GM19467 (cell line): ENCODE measurements around the gene ANGPTL8.
A peak's percentile ranks its signal among the peaks of the same experiment; 100 is the strongest.

Experiments
- ATAC-seq: cut with Tn5 transposase; IDR thresholded peaks from one replicate; pipeline ENCODE4 v1.9.1; 2021; ENCODE audit warnings: mild to moderate bottlenecking, moderate library complexity; ENCODE audit not compliant: unreplicated experiment

Gene ANGPTL8, protein sequence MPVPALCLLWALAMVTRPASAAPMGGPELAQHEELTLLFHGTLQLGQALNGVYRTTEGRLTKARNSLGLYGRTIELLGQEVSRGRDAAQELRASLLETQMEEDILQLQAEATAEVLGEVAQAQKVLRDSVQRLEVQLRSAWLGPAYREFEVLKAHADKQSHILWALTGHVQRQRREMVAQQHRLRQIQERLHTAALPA

GRCh38 chr19:11239377-11240000, at the start of gene ANGPTL8:
ANGPTL8 (plus strand) TSS chr19:11239619; CDS start chr19:11239638, 19 bp downstream.
- ATAC-seq: no peak

GRCh38 chr19:11190501-11190900, 48.9 kb upstream of the ANGPTL8 start:
- no peak for ATAC-seq

- no peak for ATAC-seq
Observed at GRCh38 chr19:11191273-11191755, 48.1 kb upstream of the ANGPTL8 start.

DNA sequence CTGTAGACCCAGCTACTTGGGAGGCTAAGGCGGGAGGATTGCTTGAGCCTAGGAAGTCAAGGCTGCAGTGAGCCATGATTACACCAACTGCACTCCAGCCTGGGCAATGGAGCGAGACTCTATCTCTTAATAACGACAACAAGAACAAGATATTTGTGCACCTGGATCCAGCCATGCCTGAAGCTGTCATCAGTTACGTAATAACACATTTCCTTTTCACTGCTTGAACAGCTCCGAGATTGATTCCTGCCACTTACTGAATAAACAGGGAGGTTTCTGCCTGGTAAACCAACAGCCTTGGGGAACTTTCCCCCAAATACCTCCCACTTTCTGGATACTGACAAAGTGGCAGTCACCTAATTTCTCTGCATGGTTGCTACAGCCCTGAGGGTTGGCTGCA, 47.5 kb upstream of the ANGPTL8 start:
- ATAC-seq: no peak

DNA sequence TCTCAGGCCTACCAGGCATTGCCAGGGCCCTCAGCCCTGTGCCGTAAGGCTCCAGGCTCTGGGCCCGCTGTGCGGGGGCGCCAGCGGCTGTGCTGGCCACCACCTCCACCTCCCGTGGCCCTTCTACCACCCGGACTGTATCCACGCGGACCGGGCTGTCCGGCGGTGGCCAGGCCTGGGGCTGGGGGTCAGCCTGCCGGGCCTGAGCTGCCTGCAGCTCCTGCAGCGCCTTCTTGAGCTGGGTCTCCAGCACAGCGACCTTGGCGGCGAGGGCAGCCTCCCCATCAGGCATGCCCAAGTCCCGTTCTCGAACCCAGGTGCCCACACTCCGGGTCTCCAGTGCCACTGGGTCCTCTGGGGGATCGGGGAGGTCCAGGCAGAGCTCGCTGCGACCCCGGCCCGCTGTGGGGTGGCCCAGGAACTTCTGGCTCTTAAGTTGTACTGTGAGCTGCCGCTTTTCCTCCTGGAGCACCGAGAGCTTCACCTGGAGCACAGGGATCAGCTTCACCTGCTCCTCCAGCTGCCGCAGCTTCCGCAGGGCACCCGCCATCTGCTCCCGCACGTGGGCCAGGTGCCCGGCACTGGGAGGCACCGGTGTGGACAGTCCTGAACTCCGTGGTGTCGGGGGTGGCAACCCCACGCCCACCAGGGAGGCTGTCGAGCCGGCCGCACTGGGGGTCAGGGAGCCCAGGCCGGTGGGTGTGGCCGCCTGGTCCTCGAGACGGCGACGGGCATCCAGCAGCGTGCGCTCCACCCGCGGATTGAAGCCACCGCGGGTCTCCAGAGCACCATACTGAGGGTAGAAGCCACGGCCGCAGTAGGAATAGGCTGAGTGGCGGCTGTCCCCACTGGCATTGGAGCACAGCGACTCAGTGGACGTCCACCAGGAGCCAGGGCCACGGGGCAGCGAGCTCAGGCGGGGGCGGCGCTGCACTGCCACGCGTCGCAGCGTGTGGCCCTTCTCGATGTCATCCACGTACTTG, 46.2 kb upstream of the ANGPTL8 start:
- no peak for ATAC-seq

- ATAC-seq: no peak
Observed at GRCh38 chr19:11194173-11194572, 45.2 kb upstream of the ANGPTL8 start.

- ATAC-seq: no peak
Observed at GRCh38 chr19:11194656-11195558, 44.5 kb upstream of the ANGPTL8 start.

GRCh38 chr19:11195681-11196080, 43.7 kb upstream of the ANGPTL8 start:
- no peak for ATAC-seq

DNA sequence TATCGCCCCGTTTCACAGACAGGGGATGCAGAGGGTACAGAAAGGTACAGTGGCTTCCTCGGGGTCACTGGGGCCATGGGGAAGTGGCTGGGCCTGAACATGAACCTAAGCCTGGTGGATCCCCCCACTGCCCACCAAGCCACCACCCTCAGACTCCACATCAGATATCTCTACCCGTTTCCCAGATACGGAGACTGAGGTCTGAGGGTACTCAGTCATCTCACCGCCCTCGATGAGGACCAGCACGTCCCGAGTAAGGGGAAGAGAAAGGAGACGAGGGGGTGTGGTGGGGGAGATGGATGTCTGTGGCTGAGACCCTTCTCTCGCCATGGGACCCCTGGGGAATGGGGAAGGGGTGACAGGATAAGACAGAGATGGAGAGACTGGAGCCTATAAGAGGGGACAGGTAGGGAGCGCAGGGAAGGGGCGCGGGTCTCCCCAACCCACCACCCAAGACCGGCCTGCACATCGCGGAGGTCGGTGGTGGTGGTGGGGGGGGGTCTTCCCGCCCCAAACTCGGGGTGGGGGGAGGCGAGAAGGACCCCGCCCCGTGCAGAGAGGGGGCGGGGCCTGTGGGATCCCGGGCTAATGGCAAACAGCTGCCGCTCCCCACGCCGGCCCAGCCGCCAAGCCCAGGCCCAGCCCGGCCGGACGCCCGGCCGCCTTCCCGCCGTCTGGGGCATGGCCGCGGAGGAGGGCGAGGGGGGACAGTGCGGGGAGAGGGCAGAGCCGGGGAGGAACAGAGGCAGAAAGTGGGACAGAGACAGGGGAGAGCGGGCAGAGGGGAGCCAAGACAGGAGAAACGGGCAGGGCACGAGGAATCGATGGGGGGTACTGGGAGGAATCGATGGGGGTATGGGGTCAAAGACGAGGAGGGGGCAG, 42.8 kb upstream of the ANGPTL8 start:
- no peak for ATAC-seq

DNA sequence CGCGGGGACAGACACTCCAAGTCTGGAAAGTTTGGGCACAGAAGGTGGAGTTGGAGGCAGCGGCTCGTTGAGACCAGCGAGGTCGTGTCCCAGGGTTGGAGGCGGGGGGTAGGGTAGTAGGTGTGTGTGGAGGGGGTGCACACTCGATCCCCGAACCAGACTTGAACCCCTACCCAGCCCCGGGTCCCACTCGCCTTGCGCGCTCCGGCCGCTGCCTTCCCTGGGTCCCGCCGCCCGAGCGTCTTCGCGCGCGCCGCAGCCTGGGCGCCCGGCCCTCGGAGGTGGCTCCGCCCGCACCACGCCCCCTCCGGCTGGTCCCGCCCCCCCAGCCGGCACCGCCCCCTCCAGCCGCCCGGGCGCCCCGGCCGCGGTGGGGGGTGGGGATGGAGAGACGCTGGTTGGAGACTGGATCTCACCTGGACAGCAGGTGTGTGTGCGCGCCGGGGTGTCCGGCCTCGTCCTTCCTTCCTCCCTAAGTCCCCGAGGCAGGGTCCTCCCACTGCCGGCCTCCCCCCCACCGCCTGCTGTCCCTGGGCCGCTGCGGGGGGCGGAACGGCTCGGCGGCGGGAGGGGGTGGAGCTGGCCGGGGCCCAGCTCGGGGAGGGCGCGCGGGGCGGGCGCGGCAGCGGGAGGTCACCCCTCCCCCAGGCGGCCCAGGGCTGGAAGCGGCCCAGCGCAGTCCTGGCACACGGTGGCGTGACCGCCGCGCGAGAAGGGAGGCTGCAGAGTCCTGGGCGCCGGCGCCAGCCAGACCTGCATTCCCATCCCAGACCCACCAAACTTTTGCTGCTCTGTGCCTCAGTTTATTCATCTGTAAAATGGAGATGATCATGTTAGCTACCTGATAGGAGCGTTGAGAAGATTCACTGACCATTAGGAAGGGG, 41.9 kb upstream of the ANGPTL8 start, which contains the start of gene KANK2:
Gene KANK2, minus strand, starts transcription at position 255 of the 884 bp plus-strand sequence. CDS start 3,034 bp downstream, outside the sequence.
- peak; percentile 68 for ATAC-seq

- no peak for ATAC-seq
Observed at GRCh38 chr19:11198175-11198534, 41.3 kb upstream of the ANGPTL8 start.

- ATAC-seq: no peak
Observed at GRCh38 chr19:11198769-11199424, 40.5 kb upstream of the ANGPTL8 start.

GRCh38 chr19:11199517-11199916, 39.9 kb upstream of the ANGPTL8 start:
- ATAC-seq: no peak

DNA sequence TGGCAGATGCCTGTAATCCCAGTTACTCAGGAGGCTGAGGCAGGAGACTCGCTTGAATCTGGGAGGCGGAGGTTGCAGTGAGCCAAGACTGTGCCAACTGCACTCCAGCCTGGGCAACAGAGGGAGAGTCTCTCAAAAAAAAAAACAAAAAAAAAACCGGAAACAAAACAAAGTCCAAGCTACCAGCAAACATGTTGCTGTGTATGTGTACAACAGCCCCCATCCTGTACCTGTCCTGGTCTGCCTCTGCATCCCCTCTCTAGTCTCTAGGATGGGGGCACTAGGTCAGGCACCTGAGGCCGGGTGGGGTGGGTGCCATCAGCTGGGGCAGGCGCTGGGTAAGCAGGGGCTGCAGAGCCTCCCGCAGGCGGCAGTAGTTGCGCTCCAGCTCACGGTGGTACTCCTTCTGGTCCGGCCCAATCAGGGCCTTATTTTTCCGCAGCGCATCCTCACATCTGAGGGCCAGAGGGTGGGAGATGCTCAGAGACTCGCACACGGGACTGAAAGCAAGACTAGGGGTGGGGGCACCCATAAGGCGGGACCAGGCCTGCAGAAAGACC, 39.3 kb upstream of the ANGPTL8 start:
- ATAC-seq: no peak

- no peak for ATAC-seq
Observed at GRCh38 chr19:11200931-11201330, 38.5 kb upstream of the ANGPTL8 start.

DNA sequence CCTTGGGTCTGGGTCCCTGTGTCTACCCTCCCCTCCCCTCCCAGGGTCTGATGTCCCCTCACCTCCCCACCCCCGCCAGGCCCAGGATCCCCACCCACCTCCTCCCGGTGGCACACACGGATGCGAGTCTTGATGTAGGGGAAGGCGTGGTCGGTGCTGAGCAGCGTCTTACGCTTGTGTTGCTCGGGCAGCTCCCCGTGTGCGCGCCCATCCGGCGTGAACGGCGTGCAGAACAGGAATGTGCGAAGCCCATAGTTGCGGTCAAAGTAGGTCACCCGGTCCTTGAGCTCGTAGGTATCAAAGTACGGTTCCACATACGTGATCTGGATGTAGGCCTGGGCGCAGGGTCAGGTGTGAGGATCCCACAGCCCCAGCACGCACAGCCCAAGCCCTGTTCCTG, 37.6 kb upstream of the ANGPTL8 start:
- no peak for ATAC-seq

- no peak for ATAC-seq
Observed at GRCh38 chr19:11202488-11203193, 36.8 kb upstream of the ANGPTL8 start.
